Body of pancreas (tissue), 4 donors: Measurements from ENCODE around the gene VIPR1.

Experiments
- POLR2A ChIP-seq, 3 donors: fragments of 450-650 bp; IDR thresholded peaks; one replicate each; pipeline ENCODE4 v1.6.1; 2016; ENCODE audit warnings: antibody characterized with exemption in 3 of 3, mild to moderate bottlenecking in 2 of 3
- TF ChIP-seq, protein P1 (sequence below), 7 experiments: fragments of 450-650 bp in 4 of 7; fragments of 200-600 bp in 3 of 7; sonication (generic) in 3 of 7; IDR thresholded peaks; one replicate each; pipeline ENCODE4 v1.5.1; 2016 to 2019; ENCODE audit warnings: antibody characterized with exemption in 7 of 7

DNA sequence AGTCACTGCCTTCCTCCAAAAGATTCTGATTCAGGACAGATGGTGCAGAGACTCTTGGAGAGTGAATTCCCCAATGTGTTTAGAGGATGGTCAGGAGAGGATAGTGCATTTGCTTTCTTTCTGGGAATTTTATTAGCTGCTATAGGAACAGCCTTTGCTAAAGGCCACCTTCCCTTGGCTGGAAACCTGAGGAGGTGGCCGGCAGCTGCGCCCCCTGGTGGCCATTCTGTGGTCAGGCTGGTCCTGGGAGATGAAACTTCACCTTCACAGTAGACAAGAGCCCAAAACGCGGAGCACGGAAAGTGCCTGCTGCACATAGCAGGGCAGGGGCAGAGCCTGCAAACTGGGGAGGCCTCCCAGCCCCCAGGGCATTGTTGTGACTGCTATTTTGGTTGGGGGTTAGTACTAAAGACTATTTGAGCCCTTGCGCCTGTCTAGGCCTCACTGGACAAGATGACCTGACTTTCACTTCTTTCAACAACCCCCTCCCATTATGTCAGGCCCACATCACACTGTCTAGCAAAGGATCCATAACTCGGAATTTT lies 45.0 kb downstream of the VIPR1 start:
- TF ChIP-seq, protein P1, sequence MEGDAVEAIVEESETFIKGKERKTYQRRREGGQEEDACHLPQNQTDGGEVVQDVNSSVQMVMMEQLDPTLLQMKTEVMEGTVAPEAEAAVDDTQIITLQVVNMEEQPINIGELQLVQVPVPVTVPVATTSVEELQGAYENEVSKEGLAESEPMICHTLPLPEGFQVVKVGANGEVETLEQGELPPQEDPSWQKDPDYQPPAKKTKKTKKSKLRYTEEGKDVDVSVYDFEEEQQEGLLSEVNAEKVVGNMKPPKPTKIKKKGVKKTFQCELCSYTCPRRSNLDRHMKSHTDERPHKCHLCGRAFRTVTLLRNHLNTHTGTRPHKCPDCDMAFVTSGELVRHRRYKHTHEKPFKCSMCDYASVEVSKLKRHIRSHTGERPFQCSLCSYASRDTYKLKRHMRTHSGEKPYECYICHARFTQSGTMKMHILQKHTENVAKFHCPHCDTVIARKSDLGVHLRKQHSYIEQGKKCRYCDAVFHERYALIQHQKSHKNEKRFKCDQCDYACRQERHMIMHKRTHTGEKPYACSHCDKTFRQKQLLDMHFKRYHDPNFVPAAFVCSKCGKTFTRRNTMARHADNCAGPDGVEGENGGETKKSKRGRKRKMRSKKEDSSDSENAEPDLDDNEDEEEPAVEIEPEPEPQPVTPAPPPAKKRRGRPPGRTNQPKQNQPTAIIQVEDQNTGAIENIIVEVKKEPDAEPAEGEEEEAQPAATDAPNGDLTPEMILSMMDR (IDR thresholded peaks at IDR 0.05) = peak; percentile 76 to 98 (median 79)
- no peak for TF ChIP-seq POLR2A (IDR thresholded peaks at IDR 0.05)
